Heart right ventricle (tissue), 16 donors: ENCODE results near the gene MTX2. TPM values are rescaled to one million over a fixed set of nuclear protein-coding genes. Genes with fewer than 3 reads are reported as not detected.

ENCODE experiments used
- ATAC-seq, 8 donors: fragments of 200-7000 bp; cut with Tn5 transposase; one replicate each; pipeline ENCODE4 v1.9.1; 2020; ENCODE audit warnings: mild to moderate bottlenecking in 8 of 8, moderate library complexity in 8 of 8, moderate number of reproducible peaks in 1 of 8
- DNase-seq, 2 donors: peaks; one replicate each; pipeline ENCODE4 v3.0.0-alpha.2; 2020
- H3K27ac ChIP-seq, 10 donors: fragments of 200-600 bp; sonication (generic) in 2 of 10; one replicate each; pipeline versions ENCODE4 v1.5.0 to v1.8.0; 2020 to 2022; ENCODE audit warnings: mild to moderate bottlenecking in 3 of 10
- H3K27me3 ChIP-seq, 7 donors: fragments of 200-600 bp; one replicate each; pipeline ENCODE4 v1.8.0; 2021 to 2022; ENCODE audit warnings: mild to moderate bottlenecking in 2 of 7
- H3K36me3 ChIP-seq, 9 donors: fragments of 200-600 bp; sonication (generic) in 1 of 9; one replicate each; pipeline versions ENCODE4 v1.5.0 to v1.8.0; 2020 to 2022; ENCODE audit warnings: mild to moderate bottlenecking in 2 of 9
- H3K4me1 ChIP-seq, 9 donors: fragments of 200-600 bp; sonication (generic) in 1 of 9; one replicate each; pipeline versions ENCODE4 v1.5.0 to v1.8.0; 2020 to 2022; ENCODE audit warnings: mild to moderate bottlenecking in 4 of 9
- H3K4me3 ChIP-seq, 10 donors: fragments of 200-600 bp; sonication (generic) in 2 of 10; one replicate each; pipeline versions ENCODE4 v1.5.0 to v1.8.0; 2020 to 2022; ENCODE audit warnings: mild to moderate bottlenecking in 7 of 10, moderate library complexity in 2 of 10
- H3K9me3 ChIP-seq, 11 donors: fragments of 200-600 bp in 10 of 11; sonication (generic) in 2 of 11; one replicate each; pipeline versions ENCODE4 v1.5.0 to v1.8.0; 2013 to 2022; ENCODE audit warnings: mild to moderate bottlenecking in 2 of 11, control low read depth in 1 of 11, moderate library complexity in 1 of 11
- WGBS, 2 donors: extraction: QIAGEN DNeasy Blood & Tissue Kit; methylation state at CpG; one replicate each; pipeline ENCODE4 v1.1.7; 2013; ENCODE audit warnings: inconsistent platforms in 1 of 2; 5-methylcytosine and 5-hydroxymethylcytosine counted together
- intact Hi-C, 10 donors: fragments of 100-400 bp; cut with DNase I; formaldehyde crosslinking; loops; one replicate each; pipeline versions ENCODE4 v1.11.1 to v1.14.2; 2022
- polyA plus RNA-seq, 2 donors: library from polyadenylated mRNA; stranded (reverse); fragments of 200-250 nt; gene quantifications; one replicate each; pipeline ENCODE4 v1.2.3, GENCODE V29; 2013
- total RNA-seq, 10 donors: library from RNA; stranded (reverse); fragmentation: NEBNext Ultra II Directional in 3 of 10; extraction: Animal tissue kit (Norgen Biotek cat#: 25700) in 3 of 10; gene quantifications; one replicate each; pipeline versions ENCODE4 v1.2.1 to v1.2.4, GENCODE V29; 2021 to 2023
- TF ChIP-seq, protein P1 (sequence below), 9 donors: fragments of 200-600 bp; sonication (generic) in 2 of 9; IDR thresholded peaks; one replicate each; pipeline versions ENCODE4 v1.5.0 to v1.8.0; 2021 to 2022; ENCODE audit warnings: antibody characterized with exemption in 9 of 9, mild to moderate bottlenecking in 5 of 9, moderate library complexity in 1 of 9
- donor health status: Arrhythmogenic right ventricular cardiomyopathy.
- donor health status: ischemic (EF 13 %, LVEDD 7.1; RV severe dilation, severe dysfunction).
- donor health status: healthy with polysubstance abuse.
- donor health status: DM: no; HTN: yes; CAD: no.
- donor health status: DM: no; HTN: no; CAD: no.
- donor health status: ischemic (EF 25% LVEDD 6.9; RV normal size, moderate dysfunction).
- donor health status: ischemic (EF 25% LVEDD 5.7; RV mildly dilated, moderate dysfunction).
- donor health status: healthy.
- donor health status: DM: yes; HTN: yes; CAD: no.
- donor health status: Ischemic cardiomyopathy.
- donor health status: ischemic (EF 35%, LVEDD 5.7; RV mildly dilated, moderate dysfunction).
- donor health status: nonischemic (EF 11% LVEDD 7.7; RV severe dilation, severe dysfunction).
- donor health status: DM: yes; HTN: yes; CAD: no.
- donor health status: PGD.
- donor health status: ischemic (EF 29% LVEDD 5.4; RV normal size, mild dysfunction).
- donor health status: nonischemic (EF 23%, LVEDD 6.1; RV moderate dilation, normal function).

Gene MTX2
- total and polyA plus RNA-seq, 12 donors, result 37.3 to 65.2 (median 48.8) TPM

DNA sequence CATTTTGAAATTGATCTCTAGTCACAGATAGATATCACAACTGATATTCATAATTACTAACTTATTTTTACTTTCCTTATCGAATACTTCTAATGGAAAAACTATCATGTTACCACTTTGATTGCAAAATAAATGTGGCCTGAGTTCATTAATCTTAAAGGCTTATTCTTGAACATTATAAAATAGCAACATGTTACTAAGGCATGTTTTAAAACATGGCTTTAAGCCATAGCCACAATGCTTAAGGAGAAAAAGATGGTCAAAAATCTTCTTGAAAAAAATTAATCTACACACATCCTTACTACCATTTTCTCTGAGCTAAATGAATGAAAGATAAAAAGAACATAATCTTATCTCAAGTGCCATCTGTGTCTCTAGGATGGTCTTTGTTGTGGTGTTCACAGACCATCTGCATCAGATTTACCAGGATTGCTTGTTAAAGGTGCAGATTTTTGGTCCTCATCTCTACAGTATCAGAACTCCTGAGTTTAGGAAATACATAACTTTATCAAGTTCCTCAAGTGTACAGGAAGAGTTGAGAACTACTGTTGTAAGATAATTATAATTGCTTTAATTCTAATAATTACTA lies 15.3 kb downstream of the MTX2 start:
- H3K4me1 ChIP-seq, result peaks cover 0 to 24% (median 10%) of the 10 kb centered on the region in 9 donors
- intact Hi-C loops, result loop anchor here in 1 of 10 donors (10.0 kb wide), 1 partner anchor 160 kb away; no protein-coding TSS in a partner anchor
- 94 to 96% methylated on average over 1 of the region's 1 CpG for WGBS, 2 donors
- no peaks in the 10 kb centered on the region for H3K36me3 ChIP-seq
- no peaks in the 10 kb centered on the region for H3K27me3 ChIP-seq
- ATAC-seq (no peak), DNase-seq (no peak)
- H3K27ac ChIP-seq, result no peak overlapping the region
- no peak overlapping the region for H3K4me3 ChIP-seq
- no peaks in the 10 kb centered on the region for H3K9me3 ChIP-seq
- TF ChIP-seq, protein P1, sequence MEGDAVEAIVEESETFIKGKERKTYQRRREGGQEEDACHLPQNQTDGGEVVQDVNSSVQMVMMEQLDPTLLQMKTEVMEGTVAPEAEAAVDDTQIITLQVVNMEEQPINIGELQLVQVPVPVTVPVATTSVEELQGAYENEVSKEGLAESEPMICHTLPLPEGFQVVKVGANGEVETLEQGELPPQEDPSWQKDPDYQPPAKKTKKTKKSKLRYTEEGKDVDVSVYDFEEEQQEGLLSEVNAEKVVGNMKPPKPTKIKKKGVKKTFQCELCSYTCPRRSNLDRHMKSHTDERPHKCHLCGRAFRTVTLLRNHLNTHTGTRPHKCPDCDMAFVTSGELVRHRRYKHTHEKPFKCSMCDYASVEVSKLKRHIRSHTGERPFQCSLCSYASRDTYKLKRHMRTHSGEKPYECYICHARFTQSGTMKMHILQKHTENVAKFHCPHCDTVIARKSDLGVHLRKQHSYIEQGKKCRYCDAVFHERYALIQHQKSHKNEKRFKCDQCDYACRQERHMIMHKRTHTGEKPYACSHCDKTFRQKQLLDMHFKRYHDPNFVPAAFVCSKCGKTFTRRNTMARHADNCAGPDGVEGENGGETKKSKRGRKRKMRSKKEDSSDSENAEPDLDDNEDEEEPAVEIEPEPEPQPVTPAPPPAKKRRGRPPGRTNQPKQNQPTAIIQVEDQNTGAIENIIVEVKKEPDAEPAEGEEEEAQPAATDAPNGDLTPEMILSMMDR (IDR thresholded peaks at IDR 0.05), result no peak

DNA sequence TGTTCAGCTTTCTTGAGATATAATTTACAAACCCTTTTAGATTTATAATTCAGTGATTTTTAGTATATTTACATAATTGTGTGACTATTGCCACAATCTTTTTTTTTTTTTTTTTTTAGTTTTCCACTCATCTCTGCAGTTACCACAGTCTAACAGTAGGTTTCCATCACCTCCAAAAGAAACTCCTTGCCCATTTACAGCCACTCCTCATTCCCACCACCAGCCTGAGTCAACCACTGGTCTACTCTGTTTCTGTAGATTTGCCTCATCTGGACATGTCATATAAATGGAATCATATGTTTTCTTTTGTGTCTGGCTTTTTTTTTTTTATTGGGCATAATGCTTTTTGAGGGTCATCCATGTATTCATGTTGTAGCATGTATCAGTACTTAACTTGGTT lies 16.1 kb downstream of the MTX2 start:
- Histone ChIP-seq H3K4me3 (no peak overlapping the region), H3K4me1 (peaks cover 0 to 24% (median 10%) of the 10 kb centered on the region in 9 donors), H3K27ac (no peak overlapping the region), H3K27me3 (no peaks in the 10 kb centered on the region), H3K9me3 (no peaks in the 10 kb centered on the region), H3K36me3 (no peaks in the 10 kb centered on the region)
- ATAC-seq (no peak), DNase-seq (no peak)
- TF ChIP-seq, protein P1 (IDR thresholded peaks at IDR 0.05), result no peak
- intact Hi-C loops, result loop anchor here in 1 of 10 donors (10.0 kb wide), 1 partner anchor 159 kb away; no protein-coding TSS in a partner anchor

DNA sequence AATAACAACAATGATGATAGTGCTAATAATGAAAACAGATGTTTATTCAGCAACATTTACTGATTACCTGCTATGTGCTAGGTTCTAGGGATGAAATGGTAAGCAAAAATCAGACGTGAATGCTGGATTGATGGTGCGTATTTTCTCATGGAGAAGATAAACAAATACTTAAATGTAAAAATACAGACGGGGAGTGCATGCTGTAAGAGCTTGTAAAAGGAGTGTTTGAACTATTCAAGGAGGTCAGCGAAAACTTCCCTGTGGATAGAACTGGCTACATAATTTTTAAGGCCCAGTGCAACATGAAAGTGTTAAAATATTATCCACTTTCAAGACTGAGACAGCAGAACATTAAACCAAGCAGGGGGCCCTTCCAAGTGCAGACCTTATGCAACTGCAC lies 22.1 kb downstream of the MTX2 start:
- DNase-seq, result no peak
- H3K27ac ChIP-seq, result no peak overlapping the region
- TF ChIP-seq, protein P1 (IDR thresholded peaks at IDR 0.05), result no peak
- peaks cover 0 to 35% (median 17%) of the 10 kb centered on the region in 9 donors for H3K4me1 ChIP-seq
- intact Hi-C loops, result no loop called here
- WGBS, 2 donors, result 68 to 78% methylated on average over 4 of the region's 4 CpGs
- H3K4me3 ChIP-seq, result no peak overlapping the region
- no peaks in the 10 kb centered on the region for H3K36me3 ChIP-seq
- ATAC-seq, result no peak
- H3K9me3 ChIP-seq, result no peaks in the 10 kb centered on the region
- H3K27me3 ChIP-seq, result no peaks in the 10 kb centered on the region

DNA sequence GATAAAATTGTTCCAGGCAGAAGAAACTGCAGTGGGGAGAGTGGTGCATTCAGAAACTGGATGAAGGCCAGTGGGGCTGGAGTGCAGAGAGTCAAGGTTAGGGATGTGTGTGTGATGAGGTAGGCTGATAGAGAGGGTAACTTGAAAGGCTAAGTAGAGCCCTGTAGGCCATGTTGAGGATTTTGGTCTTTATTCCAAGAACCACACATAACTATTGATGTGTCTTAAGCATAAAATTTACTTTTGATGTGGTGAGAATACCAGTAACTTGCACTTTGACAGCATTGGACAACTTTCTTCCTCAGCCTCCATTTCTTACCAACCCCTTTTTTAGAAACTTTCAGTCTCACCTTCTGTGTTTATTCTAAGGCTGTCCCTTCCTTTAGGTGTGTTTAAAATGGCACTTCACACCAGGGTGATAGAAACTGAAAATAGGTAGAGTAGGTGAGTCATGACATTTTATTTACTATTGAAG lies 22.6 kb downstream of the MTX2 start:
- peak in 3 of 8 donors; percentile 47 to 58 (median 50) for ATAC-seq
- no peak for DNase-seq
- peaks cover 0 to 35% (median 17%) of the 10 kb centered on the region in 9 donors for H3K4me1 ChIP-seq
- TF ChIP-seq, protein P1 (IDR thresholded peaks at IDR 0.05), result no peak
- H3K4me3 ChIP-seq, result no peak overlapping the region
- H3K27me3 ChIP-seq, result no peaks in the 10 kb centered on the region
- no peaks in the 10 kb centered on the region for H3K9me3 ChIP-seq
- no peak overlapping the region for H3K27ac ChIP-seq
- intact Hi-C loops, result no loop called here
- H3K36me3 ChIP-seq, result no peaks in the 10 kb centered on the region
